GM12878 (cell line): Measurements from ENCODE around the gene SERBP1. TPM values are rescaled to one million over a fixed set of nuclear protein-coding genes. Genes with fewer than 3 reads are reported as not detected.

Source experiments
- ATAC-seq: fragments of 200-7000 bp; cut with Tn5 transposase; 3 replicates; pipeline ENCODE4 v1.9.1; 2020; ENCODE audit warnings: mild to moderate bottlenecking, moderate library complexity
- BruUV-seq: library from RNA; stranded (reverse); fragments of 400-500 nt; replicated peaks from 2 replicates; lab custom pipeline; 2021; lab: Mats Ljungman, UMichigan
- CTCF ChIA-PET: fragments of 300-600 bp; sonication (Branson Sonifier 250); formaldehyde crosslinking; extraction: SDS; loops from one replicate; lab custom pipeline; 2021; ENCODE audit warnings: inconsistent platforms; lab: Yijun Ruan, JAX
- POLR2A ChIA-PET: fragments of 350-600 bp; formaldehyde crosslinking; extraction: SDS; loops from one replicate; lab custom pipeline; 2021; ENCODE audit warnings: inconsistent platforms; lab: Charles Lee
- RAD21 ChIA-PET: fragments of 300-600 bp; sonication (Branson Sonifier 250); formaldehyde crosslinking; loops from one replicate; lab custom pipeline; 2023; ENCODE audit warnings: antibody characterized with exemption; ENCODE audit not compliant: unreplicated experiment; lab: Charles Lee
- SMC1A ChIA-PET: fragments of 300-600 bp; sonication (Branson Sonifier 250); formaldehyde crosslinking; loops from one replicate; lab custom pipeline; 2023; ENCODE audit not compliant: unreplicated experiment, uncharacterized antibody; lab: Charles Lee
- DNase-seq: peaks from one replicate; pipeline ENCODE4 v3.0.0-alpha.2; 2011; ENCODE audit warnings: low read depth, low spot score
- FAIRE-seq: peaks from 3 replicates; lab custom pipeline; 2011; peaks lifted over from hg19 to GRCh38; lab: Jason Lieb, UNC
- H2AFZ ChIP-seq: 2 replicates; pipeline ENCODE4 v1.6.0; 2011; ENCODE audit warnings: low read depth, low read length, control low read depth; ENCODE audit not compliant: control insufficient read depth
- H3K27ac ChIP-seq: 2 replicates; pipeline ENCODE4 v1.5.1; 2011; ENCODE audit warnings: control low read depth; ENCODE audit not compliant: control insufficient read depth, insufficient read depth
- H3K27me3 ChIP-seq, 2 experiments: replicated peaks in 1 of 2; 2 replicates each; pipeline versions ENCODE4 v1.6.0 to v1.6.1; 2011; ENCODE audit warnings: low read length in 1 of 2; ENCODE audit not compliant: control insufficient read depth in 2 of 2, insufficient read depth in 2 of 2
- H3K36me3 ChIP-seq, 2 experiments: 2 replicates each; pipeline ENCODE4 v1.5.1; 2011; ENCODE audit warnings: low read length in 1 of 2; ENCODE audit not compliant: control insufficient read depth in 2 of 2, insufficient read depth in 2 of 2
- H3K4me1 ChIP-seq: 2 replicates; pipeline ENCODE4 v1.6.1; 2011; ENCODE audit warnings: mild to moderate bottlenecking, low read length, moderate library complexity, mixed read lengths; ENCODE audit not compliant: control insufficient read depth, insufficient read depth
- H3K4me2 ChIP-seq: 2 replicates; pipeline ENCODE4 v1.6.0; 2011; ENCODE audit warnings: control low read depth; ENCODE audit not compliant: control insufficient read depth, insufficient read depth
- H3K4me3 ChIP-seq: fragments of 200-600 bp; sonication (generic); 2 replicates; pipeline ENCODE4 v1.5.1; 2016
- H3K79me2 ChIP-seq: 2 replicates; pipeline ENCODE4 v1.6.0; 2011; ENCODE audit warnings: low read length; ENCODE audit not compliant: control insufficient read depth, insufficient read depth
- H3K9ac ChIP-seq: 2 replicates; pipeline ENCODE4 v1.8.0; 2011; ENCODE audit warnings: low read length, control low read depth, mixed read lengths; ENCODE audit not compliant: control insufficient read depth, insufficient read depth
- H3K9me3 ChIP-seq: replicated peaks from 3 replicates; pipeline ENCODE4 v1.5.1; 2011; ENCODE audit warnings: mild to moderate bottlenecking, low read length; ENCODE audit not compliant: control insufficient read depth, insufficient read depth
- H4K20me1 ChIP-seq: 2 replicates; pipeline ENCODE4 v1.6.0; 2011; ENCODE audit not compliant: control insufficient read depth, insufficient read depth
- JUND ChIP-seq: IDR thresholded peaks from 2 replicates; pipeline ENCODE4 v1.6.1; 2012; ENCODE audit warnings: low read depth, mild to moderate bottlenecking, low read length, improper control_type of control experiment, moderate library complexity
- MEF2B ChIP-seq: fragments of 450-650 bp; IDR thresholded peaks from 2 replicates; pipeline ENCODE4 v1.6.1; 2018; ENCODE audit warnings: mild to moderate bottlenecking, moderate library complexity; ENCODE audit not compliant: partially characterized antibody, poor library complexity, severe bottlenecking
- NFYA ChIP-seq: IDR thresholded peaks from 2 replicates; pipeline ENCODE4 v1.6.1; 2011; ENCODE audit warnings: low read depth, mild to moderate bottlenecking, low read length, improper control_type of control experiment, borderline replicate concordance
- WGBS: methylation state at CpG from one replicate; pipeline ENCODE4 v1.1.6; 2016; ENCODE audit warnings: low lambda C conversion rate; ENCODE audit not compliant: insufficient replicate concordance, insufficient coverage; ENCODE audit errors: missing lambda C conversion rate; 5-methylcytosine and 5-hydroxymethylcytosine counted together
- in situ Hi-C: fragments of 300-500 bp; cut with MboI; formaldehyde crosslinking; loops from 9 replicates; pipeline ENCODE4 v1.14.3; 2018; ENCODE audit warnings: mixed read lengths
- intact Hi-C: fragments of 100-400 bp; cut with micrococcal nuclease; formaldehyde crosslinking; loops from one replicate; pipeline ENCODE4 v1.14.2; 2022; ENCODE audit not compliant: unreplicated experiment
- polyA plus RNA-seq, 11 experiments: library from polyadenylated mRNA; depleted of rRNA in 4 of 11; unstranded in 6 of 11; stranded (reverse) in 5 of 11; fragments of >200 nt; fragmentation: Nextera tagmentation in 4 of 11; fragmentation: Illumina TruSeq in 1 of 11; extraction: Ambion mirVana in 4 of 11; extraction: Trizol in 1 of 11; gene quantifications; 1 replicate in 1 of 11; 2 replicates in 10 of 11; pipeline versions ENCODE4 v1.2.1 to v1.2.3, GENCODE V29; 2011 to 2016; ENCODE audit warnings: inconsistent platforms in 2 of 11, missing spikeins in 2 of 11, low read depth in 1 of 11
- total RNA-seq, 4 experiments: library from RNA; depleted of rRNA in 3 of 4; stranded (reverse); fragments of >200 nt in 3 of 4; fragmentation: Illumina TruSeq in 1 of 4; extraction: Trizol in 1 of 4; gene quantifications; 2 replicates each; pipeline versions ENCODE4 v1.2.1 to v1.2.3, GENCODE V29; 2013 to 2021
- TF ChIP-seq, protein P1 (sequence below): IDR thresholded peaks from 2 replicates; pipeline ENCODE4 v1.6.1; 2011; ENCODE audit warnings: borderline replicate concordance, low read depth, mild to moderate bottlenecking, moderate library complexity, mixed read lengths, low read length; ENCODE audit not compliant: insufficient read depth; ENCODE audit errors: extremely low read length
- TF ChIP-seq, protein P2 (sequence below): fragments of 450-650 bp; IDR thresholded peaks from 2 replicates; pipeline ENCODE4 v1.6.1; 2017; ENCODE audit warnings: mild to moderate bottlenecking
- TF ChIP-seq, protein P3 (sequence below): IDR thresholded peaks from 2 replicates; pipeline ENCODE4 v1.6.1; 2012; ENCODE audit warnings: low read depth, low read length, improper control_type of control experiment

Gene SERBP1
- total and polyA plus RNA-seq, 10 of the 15 experiments (the other 5 are each of a cell fraction or from before 2014, with no cell fraction given) = 76.7 to 509 (median 384) TPM

DNA sequence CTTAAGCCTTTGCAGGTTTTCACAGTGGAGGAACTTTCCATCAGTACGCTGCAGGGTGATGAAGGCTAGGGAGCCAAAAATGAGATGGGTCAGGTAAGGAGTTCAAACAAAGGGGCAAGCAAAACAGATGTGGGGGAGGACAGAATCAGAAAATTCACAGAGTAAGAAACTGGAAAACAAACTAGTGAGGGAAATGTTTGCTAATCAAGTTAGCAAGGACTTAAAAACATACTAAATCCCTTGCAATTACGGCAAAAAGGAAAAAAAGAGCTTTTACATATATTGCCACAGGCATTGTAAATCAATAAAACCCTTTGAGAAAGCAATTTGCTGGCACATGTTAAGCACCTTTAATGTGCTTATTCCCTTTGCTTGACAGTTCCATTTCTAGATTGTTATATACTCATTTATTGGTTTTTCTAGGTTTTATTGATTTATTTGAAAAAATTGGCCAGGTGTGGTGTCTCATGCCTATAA lies 45.8 kb upstream of the SERBP1 start:
- Histone ChIP-seq H3K4me3 (no peak overlapping the region), H3K79me2 (no peaks in the 10 kb centered on the region), H3K36me3 (no peaks in the 10 kb centered on the region), H3K4me2 (no peak overlapping the region), H3K27me3 (peaks cover 0 to 2% of the 10 kb centered on the region in 2 experiments; a peak in 2 of 4 replicates), H3K4me1 (no peaks in the 10 kb centered on the region), H4K20me1 (no peaks in the 10 kb centered on the region), H3K9ac (no peak overlapping the region), H3K27ac (no peak overlapping the region), H3K9me3 (no peaks in the 10 kb centered on the region), H2AFZ (no peak overlapping the region)
- no TSS peak for BruUV-seq
- intact Hi-C loops (no loop called here), in situ Hi-C loops (loop anchor here (25.0 kb wide), 1 partner anchor 714 kb away; the partner anchor contains the start of gene DYNLT5)
- DNase-seq (no peak), ATAC-seq (no peak), FAIRE-seq (no peak)
- TF ChIP-seq JUND (no peak), MEF2B (no peak), NFYA (no peak)
- TF ChIP-seq, protein P1, sequence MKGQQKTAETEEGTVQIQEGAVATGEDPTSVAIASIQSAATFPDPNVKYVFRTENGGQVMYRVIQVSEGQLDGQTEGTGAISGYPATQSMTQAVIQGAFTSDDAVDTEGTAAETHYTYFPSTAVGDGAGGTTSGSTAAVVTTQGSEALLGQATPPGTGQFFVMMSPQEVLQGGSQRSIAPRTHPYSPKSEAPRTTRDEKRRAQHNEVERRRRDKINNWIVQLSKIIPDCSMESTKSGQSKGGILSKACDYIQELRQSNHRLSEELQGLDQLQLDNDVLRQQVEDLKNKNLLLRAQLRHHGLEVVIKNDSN = no peak
- TF ChIP-seq, protein P2, sequence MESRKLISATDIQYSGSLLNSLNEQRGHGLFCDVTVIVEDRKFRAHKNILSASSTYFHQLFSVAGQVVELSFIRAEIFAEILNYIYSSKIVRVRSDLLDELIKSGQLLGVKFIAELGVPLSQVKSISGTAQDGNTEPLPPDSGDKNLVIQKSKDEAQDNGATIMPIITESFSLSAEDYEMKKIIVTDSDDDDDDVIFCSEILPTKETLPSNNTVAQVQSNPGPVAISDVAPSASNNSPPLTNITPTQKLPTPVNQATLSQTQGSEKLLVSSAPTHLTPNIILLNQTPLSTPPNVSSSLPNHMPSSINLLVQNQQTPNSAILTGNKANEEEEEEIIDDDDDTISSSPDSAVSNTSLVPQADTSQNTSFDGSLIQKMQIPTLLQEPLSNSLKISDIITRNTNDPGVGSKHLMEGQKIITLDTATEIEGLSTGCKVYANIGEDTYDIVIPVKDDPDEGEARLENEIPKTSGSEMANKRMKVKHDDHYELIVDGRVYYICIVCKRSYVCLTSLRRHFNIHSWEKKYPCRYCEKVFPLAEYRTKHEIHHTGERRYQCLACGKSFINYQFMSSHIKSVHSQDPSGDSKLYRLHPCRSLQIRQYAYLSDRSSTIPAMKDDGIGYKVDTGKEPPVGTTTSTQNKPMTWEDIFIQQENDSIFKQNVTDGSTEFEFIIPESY = no peak
- TF ChIP-seq, protein P3, sequence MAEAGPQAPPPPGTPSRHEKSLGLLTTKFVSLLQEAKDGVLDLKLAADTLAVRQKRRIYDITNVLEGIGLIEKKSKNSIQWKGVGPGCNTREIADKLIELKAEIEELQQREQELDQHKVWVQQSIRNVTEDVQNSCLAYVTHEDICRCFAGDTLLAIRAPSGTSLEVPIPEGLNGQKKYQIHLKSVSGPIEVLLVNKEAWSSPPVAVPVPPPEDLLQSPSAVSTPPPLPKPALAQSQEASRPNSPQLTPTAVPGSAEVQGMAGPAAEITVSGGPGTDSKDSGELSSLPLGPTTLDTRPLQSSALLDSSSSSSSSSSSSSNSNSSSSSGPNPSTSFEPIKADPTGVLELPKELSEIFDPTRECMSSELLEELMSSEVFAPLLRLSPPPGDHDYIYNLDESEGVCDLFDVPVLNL = no peak
- ChIA-PET RAD21 (no interaction called here), CTCF (no interaction called here), POLR2A (interaction anchor here (0.6 kb wide), 1 partner anchor 44 kb away, joined by 3 read pairs; no protein-coding TSS in a partner anchor), SMC1A (no interaction called here)
- 57% methylated on average over 2 of the region's 2 CpGs for WGBS
